ENCODE results near the gene SAMD10.
"Not testable (repeated sequence)": the region's sequence is repeated elsewhere in the genome, so short reads cannot be mapped to it uniquely, and the experiment has no call there.

SAMD10 gene

DNA sequence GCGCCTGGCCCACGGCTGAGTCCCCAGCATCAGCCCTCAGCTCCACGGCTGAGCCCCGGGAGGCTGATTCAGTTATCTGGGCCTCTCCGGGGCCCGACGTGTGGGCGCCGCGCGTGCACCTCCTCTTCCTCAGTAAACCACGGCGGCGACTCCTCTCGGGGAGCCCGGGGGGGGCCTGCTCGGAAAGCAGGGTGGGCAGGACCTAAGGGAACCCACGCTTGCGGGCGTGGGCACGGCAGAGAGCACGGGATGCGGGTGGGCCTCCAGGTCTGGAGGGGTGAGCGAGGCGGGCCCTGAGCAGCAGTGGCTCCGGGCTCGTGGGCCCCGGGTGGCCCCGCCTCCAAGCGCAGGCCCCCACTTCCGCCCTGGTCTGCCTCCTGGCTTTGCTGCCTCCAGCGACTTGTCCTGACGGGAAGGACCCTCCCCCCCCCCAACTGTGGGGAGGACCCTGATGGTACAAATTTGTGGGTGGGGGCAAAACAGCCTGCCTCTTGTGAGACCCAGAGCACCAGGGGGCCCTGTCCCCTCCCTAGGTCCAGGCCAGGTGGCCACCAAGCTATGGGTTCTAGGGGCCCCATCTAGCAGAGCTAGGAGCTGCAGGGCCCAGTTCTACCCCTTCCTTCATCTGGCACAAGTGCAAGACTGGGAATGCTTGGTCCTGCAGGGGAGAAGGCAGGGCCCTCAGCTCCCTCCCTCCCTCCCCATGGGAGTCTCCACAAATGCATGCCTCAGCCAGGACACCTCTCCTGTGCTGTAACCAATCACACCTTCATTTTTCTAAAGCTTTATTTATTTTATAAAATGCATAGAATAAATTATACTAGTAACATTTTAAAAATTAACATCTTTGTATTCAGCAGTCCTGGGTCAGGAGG lies 40.1 kb downstream of the SAMD10 start:
- DNase-seq = no peak

DNA sequence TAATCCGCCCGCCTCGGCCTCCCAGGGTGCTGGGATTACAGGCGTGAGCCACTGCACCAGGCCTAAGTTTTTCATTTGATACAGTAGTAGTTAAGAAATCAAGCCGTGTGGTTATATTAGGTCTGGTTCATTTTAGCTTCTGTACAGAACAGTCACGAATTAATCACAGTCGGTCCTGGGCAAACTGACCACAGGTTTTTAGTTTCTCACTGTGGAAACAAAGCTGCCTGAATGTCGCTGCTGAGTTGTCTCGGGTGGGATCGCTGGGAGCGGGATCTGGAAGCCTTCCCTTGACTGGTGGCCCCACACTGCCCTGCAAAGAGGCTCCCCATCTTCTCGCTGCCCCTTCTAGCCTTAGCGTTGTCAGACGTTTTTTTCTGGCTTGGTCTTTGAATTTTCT lies 41.8 kb downstream of the SAMD10 start:
- no peak for DNase-seq

DNA sequence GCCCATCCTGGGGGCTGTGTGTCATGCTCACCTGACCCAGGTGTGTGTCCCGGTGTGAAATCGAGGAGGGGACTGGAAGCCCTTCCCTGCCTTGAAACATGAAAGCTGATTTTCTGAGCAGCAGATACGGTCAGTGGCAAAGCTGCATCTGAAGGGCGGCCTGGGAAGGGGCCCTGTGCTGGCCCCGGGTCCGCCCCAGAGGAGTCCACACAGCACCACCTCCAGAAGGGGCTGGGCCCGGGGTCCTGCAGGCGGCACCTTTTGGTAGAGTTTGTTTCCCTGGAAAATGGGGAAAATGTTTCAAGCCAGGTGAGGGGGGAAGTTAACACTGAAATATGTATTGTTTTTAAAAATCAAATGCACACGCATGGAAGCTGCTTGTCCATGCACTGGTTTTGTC lies 44.0 kb downstream of the SAMD10 start:
- DNase-seq = no peak

DNA sequence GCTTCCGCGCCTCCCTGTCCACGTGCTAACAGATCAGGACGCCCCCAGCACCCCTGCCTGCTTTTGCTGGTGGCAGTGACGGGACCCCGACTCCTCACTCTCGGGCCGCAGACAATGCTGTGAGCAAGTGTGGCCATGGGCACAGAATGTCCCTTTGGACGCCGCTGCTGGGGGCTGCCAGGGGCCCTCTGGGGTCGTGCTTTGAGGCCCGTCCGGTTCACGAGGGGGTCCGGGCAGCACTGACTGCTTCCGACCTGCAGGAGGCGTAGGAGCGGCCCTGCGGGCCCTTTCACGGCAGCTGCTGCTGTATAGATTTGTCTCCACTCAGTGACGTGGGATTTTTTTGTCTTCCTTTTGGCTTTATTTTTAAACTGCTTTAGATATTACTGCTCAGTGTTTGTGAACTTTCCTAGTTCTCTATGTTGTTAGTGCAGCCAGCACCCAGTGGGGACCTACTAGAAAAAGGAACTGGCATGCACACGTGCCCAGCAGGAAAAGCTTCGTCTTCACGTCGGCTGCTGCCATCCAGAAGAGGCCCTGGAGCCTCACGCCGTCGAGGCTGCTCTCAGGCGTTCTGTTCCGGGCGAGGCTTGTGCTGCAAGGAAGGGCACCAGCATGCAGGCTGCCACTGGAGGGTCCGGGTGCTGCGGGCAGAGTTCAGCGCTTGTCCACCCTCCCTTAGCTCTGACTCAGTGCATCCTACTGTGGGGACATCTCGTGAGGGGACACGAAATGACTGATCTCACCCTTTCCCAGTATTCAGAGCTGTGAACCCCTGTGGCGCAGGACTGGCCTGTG lies 45.0 kb downstream of the SAMD10 start:
- DNase-seq = no peak

DNA sequence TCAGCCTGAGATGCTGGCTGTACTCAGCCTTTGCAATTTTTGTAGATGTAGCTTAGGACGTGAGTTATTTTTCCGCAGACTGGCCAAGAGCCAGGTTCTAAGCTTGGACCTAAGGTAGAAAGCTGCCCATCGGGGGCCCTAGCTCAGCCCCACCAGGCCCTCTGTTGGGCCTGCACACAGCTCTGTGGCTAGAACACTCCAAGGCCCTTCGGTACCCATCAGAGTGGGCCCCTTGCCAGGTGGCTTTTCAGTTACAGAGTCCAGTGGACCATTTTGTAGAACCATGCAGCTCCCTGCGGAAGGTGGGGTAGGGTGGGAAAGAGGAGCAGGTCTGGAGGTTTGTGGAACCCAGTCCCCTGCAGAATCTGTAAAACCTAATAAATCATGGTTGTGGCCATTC lies 45.8 kb downstream of the SAMD10 start:
- no peak for DNase-seq

DNA sequence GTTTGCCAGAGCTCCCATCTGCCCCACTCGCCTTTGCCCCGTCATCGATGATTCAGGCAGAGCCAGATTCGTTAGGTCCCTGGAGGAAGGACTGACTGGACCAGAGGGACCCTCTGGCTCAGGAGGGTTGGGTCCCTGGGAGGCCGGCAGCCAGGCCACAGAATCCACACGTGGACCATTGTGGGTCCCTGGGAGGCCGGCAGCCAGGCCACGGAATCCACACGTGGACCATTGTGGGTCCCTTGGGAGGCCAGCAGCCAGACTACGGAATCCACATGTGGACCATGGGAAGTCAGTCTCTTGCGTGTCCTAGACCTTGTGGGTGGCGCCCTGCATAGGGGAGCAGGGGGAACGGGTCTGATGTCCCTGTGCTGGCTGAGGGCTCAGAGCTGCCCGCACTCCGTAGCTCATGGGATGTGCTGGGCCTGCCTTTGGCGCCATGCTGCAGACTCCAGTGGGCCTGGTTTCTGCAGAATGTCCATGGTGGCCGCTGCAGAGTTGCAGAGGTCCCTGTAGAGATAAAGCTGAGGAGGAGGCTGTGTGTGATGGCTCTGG lies 46.8 kb downstream of the SAMD10 start:
- no peak for DNase-seq

DNA sequence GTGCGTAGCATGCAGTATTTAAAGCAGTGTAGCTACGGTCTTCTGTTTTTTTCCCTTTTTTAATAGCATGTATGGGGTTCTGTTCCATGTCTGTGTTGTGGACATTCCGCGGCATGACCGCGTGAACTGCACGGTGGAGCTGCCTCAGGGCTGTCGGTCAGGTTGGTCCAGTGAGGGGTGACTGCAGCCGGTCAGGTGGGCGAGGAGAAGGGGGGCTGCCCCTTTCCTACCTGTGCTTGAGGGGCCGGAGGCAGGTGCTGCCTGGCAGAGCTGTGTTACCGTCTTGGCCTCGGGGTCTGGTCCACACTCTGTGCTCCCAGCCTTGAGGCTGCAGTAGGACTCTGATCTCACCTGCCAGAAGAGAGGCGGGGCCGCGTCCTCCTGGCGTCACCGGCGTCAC lies 47.7 kb downstream of the SAMD10 start:
- no peak for DNase-seq

DNA sequence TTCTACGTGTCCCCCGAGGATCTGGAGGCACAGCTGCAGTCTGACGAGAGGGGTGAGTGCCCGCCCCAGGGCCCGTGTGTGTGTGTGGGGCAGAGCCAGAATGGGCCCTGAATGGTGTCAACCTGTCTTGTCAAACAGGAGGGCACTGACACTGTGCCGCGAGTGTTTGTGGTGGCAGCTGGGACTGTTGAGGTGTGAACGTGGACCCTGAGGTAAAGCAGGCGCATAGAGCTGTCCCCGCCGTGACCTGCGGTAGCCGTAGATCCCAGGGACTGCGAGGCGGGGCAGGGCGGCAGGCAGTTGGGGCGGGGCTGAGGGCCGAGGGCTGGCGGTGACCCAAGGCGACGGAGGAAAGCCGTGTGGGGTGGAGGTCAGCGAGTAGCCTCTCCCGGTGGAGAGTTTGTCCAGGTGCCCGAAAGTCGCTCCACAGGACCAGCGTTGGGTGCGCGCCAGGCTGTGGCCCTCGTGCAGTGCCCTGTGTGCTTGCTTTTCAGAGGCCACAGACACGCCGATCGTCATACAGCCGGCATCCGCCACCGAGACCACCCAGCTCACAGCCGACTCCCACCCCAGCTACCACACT lies 48.4 kb downstream of the SAMD10 start:
- DNase-seq = no peak

DNA sequence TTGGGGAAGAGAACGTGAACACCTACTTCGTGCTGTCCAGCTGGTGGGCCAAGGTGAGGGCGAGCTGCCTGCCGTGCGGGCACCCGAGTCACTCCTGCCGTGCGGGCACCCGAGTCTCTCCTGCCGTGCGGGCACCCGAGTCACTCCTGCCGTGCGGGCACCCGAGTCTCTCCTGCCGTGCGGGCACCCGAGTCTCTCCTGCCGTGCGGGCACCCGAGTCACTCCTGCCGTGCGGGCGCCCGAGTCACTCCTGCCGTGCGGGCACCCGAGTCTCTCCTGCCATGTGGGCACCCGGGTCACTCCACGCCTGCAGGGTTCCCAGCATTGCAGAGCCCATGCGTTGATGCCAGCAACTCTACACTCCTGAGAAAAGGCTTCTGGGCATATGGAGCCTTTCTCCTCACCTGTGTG lies 50.0 kb downstream of the SAMD10 start:
- not testable (repeated sequence) for DNase-seq

DNA sequence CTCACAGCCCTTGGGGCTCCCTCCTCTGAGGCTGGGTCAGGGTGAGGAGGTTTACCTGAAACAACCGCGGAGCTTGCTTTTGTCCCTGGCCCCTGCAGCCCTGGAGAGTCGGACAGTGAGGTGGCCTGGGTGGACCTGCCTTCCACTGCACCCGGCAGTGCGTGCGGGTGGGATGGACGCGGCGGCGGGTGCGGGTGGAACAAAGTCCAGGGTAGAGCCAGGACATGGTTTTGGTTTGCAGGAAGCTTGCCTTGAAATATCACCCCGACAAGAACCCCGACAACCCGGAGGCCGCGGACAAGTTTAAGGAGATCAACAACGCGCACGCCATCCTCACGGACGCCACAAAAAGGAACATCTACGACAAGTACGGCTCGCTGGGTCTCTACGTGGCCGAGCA lies 50.4 kb downstream of the SAMD10 start:
- DNase-seq = no peak

DNA sequence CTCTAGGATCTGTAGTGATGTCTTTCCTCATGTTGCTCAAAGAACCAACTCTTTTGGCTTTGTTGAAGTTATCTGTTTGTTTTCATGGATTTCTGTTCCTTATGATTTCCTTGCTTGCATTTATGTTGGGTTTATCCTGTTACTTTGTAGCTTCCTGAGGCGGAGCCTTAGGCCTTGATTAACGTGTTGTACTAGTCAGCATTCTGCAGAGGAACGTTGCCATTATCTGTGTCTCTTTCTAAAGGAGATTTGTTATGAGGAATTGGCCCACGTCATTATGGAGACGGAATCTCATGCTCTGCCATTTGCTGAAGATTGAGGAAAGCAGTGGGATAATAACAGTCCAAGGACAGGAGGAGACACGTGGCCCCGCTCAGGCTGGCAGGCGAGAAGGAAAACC lies 53.1 kb downstream of the SAMD10 start:
- DNase-seq = no peak

DNA sequence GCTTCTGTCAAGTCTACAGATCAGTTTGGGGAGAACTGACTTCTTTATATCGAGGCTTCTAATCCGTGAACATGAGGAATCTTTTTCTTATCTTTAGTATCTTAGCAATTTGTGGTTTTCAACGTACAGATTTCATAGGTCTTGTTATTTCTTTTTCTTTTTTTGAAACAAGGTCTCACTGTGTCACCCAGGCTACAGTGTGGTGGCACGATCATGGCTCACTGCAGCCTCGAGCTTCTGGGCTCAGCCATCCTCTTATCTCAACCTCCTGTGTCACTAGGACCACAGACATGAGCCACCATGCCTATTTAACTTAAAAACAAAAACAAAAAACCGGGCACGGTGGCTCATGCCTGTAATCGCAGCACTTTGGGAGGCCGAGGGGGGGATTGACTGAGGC lies 55.2 kb downstream of the SAMD10 start:
- no peak for DNase-seq

All from activated CD4-positive, alpha-beta T cell treated with anti-CD3 and anti-CD28 coated beads, Interleukin-2, Interleukin-6, amounts not matched to agents 100 ng/mL and 50 ng/mL, durations not matched to agents 16 hours and 8 hours (primary cell).